Duodenal mucosa (tissue), 2 donors: ENCODE results near the gene PSPC1.
"Not testable (repeated sequence)": the region's sequence is repeated elsewhere in the genome, so short reads cannot be mapped to it uniquely, and the experiment has no call there.

Experiments used
- H3K27ac ChIP-seq: one replicate; pipeline ENCODE4 v1.7.0; 2013; ENCODE audit warnings: low read depth, low read length
- H3K27me3 ChIP-seq, 2 donors: one replicate each; pipeline ENCODE4 v1.7.0; 2013; ENCODE audit warnings: low read length in 2 of 2, control low read depth in 1 of 2; ENCODE audit not compliant: insufficient read depth in 2 of 2, control insufficient read depth in 1 of 2
- H3K36me3 ChIP-seq, 2 donors: one replicate each; pipeline ENCODE4 v1.7.0; 2013; ENCODE audit warnings: low read length in 2 of 2, control low read depth in 1 of 2; ENCODE audit not compliant: insufficient read depth in 2 of 2, control insufficient read depth in 1 of 2
- H3K4me1 ChIP-seq, 2 donors: one replicate each; pipeline ENCODE4 v1.7.0; 2013; ENCODE audit warnings: low read length in 2 of 2, control low read depth in 1 of 2; ENCODE audit not compliant: insufficient read depth in 2 of 2, control insufficient read depth in 1 of 2
- H3K4me3 ChIP-seq, 2 donors: one replicate each; pipeline ENCODE4 v1.7.0; 2013; ENCODE audit warnings: low read length in 2 of 2, low read depth in 1 of 2
- H3K9ac ChIP-seq, 2 donors: one replicate each; pipeline ENCODE4 v1.7.0; 2013; ENCODE audit warnings: low read length in 2 of 2, low read depth in 1 of 2
- H3K9me3 ChIP-seq, 2 donors: one replicate each; pipeline ENCODE4 v1.7.0; 2013; ENCODE audit warnings: low read length in 2 of 2, control low read depth in 1 of 2; ENCODE audit not compliant: control insufficient read depth in 1 of 2

The PSPC1 gene

GRCh38 chr13:19709039-19709438 lies 73.7 kb downstream of the PSPC1 start:
- not testable (repeated sequence) for H3K27me3 ChIP-seq, H3K27ac ChIP-seq, H3K4me3 ChIP-seq, H3K36me3 ChIP-seq, H3K4me1 ChIP-seq, H3K9me3 ChIP-seq, H3K9ac ChIP-seq

- H3K27ac ChIP-seq, H3K4me1 ChIP-seq, H3K9me3 ChIP-seq, H3K36me3 ChIP-seq, H3K9ac ChIP-seq, H3K4me3 ChIP-seq, H3K27me3 ChIP-seq: not testable (repeated sequence)
Measured at GRCh38 chr13:19704256-19704655, 78.5 kb downstream of the PSPC1 start.

GRCh38 chr13:19701619-19702018 lies 81.1 kb downstream of the PSPC1 start:
- H3K9ac ChIP-seq, H3K27ac ChIP-seq, H3K4me3 ChIP-seq, H3K36me3 ChIP-seq, H3K4me1 ChIP-seq, H3K9me3 ChIP-seq, H3K27me3 ChIP-seq: not testable (repeated sequence)

GRCh38 chr13:19700963-19701362 lies 81.8 kb downstream of the PSPC1 start:
- H3K4me3 ChIP-seq, H3K27ac ChIP-seq, H3K4me1 ChIP-seq, H3K9me3 ChIP-seq, H3K36me3 ChIP-seq, H3K27me3 ChIP-seq, H3K9ac ChIP-seq: not testable (repeated sequence)

- no peak overlapping the region for H3K27ac ChIP-seq
- no peaks in the 10 kb centered on the region for H3K9me3 ChIP-seq
- no peaks in the 10 kb centered on the region for H3K36me3 ChIP-seq
- H3K4me3 ChIP-seq = no peak overlapping the region
- H3K27me3 ChIP-seq = no peaks in the 10 kb centered on the region
- no peak overlapping the region for H3K9ac ChIP-seq
- no peaks in the 10 kb centered on the region for H3K4me1 ChIP-seq
Measured at GRCh38 chr13:19695829-19696228, 86.9 kb downstream of the PSPC1 start.

- Histone ChIP-seq H3K4me1 (no peaks in the 10 kb centered on the region), H3K36me3 (no peaks in the 10 kb centered on the region), H3K9ac (no peak overlapping the region), H3K27me3 (no peaks in the 10 kb centered on the region), H3K4me3 (no peak overlapping the region), H3K9me3 (no peaks in the 10 kb centered on the region), H3K27ac (no peak overlapping the region)
Measured at GRCh38 chr13:19695428-19695827, 87.3 kb downstream of the PSPC1 start.

- not testable (repeated sequence) for H3K4me1 ChIP-seq, H3K27me3 ChIP-seq, H3K4me3 ChIP-seq, H3K9me3 ChIP-seq, H3K36me3 ChIP-seq, H3K27ac ChIP-seq, H3K9ac ChIP-seq
Measured at GRCh38 chr13:19691447-19691846, 91.3 kb downstream of the PSPC1 start.

GRCh38 chr13:19685437-19685836 lies 97.3 kb downstream of the PSPC1 start:
- Histone ChIP-seq H3K4me1 (peaks cover 10 to 12% of the 10 kb centered on the region in 2 donors), H3K36me3 (no peaks in the 10 kb centered on the region), H3K27me3 (no peaks in the 10 kb centered on the region), H3K4me3 (no peak overlapping the region), H3K9me3 (no peaks in the 10 kb centered on the region), H3K27ac (no peak overlapping the region), H3K9ac (no peak overlapping the region)

- no peaks in the 10 kb centered on the region for H3K36me3 ChIP-seq
- no peak overlapping the region for H3K27ac ChIP-seq
- no peak overlapping the region for H3K4me3 ChIP-seq
- H3K9ac ChIP-seq = no peak overlapping the region
- H3K9me3 ChIP-seq = no peaks in the 10 kb centered on the region
- H3K4me1 ChIP-seq = peaks cover 10 to 12% of the 10 kb centered on the region in 2 donors
- no peaks in the 10 kb centered on the region for H3K27me3 ChIP-seq
Measured at GRCh38 chr13:19685034-19685433, 97.7 kb downstream of the PSPC1 start.

- Histone ChIP-seq H3K27ac (no peak overlapping the region), H3K27me3 (no peaks in the 10 kb centered on the region), H3K36me3 (peaks cover 2 to 6% of the 10 kb centered on the region in 2 donors), H3K4me1 (peaks cover 10 to 12% of the 10 kb centered on the region in 2 donors), H3K9ac (no peak overlapping the region), H3K4me3 (no peak overlapping the region), H3K9me3 (no peaks in the 10 kb centered on the region)
Measured at GRCh38 chr13:19681517-19681916, 101.2 kb downstream of the PSPC1 start.

GRCh38 chr13:19680751-19681150 lies 102.0 kb downstream of the PSPC1 start:
- Histone ChIP-seq H3K4me1 (peaks cover 10 to 12% of the 10 kb centered on the region in 2 donors), H3K9ac (no peak overlapping the region), H3K27me3 (no peaks in the 10 kb centered on the region), H3K36me3 (peaks cover 6 to 10% of the 10 kb centered on the region in 2 donors), H3K9me3 (no peaks in the 10 kb centered on the region), H3K27ac (no peak overlapping the region), H3K4me3 (no peak overlapping the region)
